ENCODE results near the gene RAET1G.
"Not testable (repeated sequence)": the region's sequence is repeated elsewhere in the genome, so short reads cannot be mapped to it uniquely, and the experiment has no call there.

Gene RAET1G

GRCh38 chr6:149953934-149954327 lies 31.0 kb upstream of the RAET1G start:
- DNase-seq (ENCODE audit: low read depth): not testable (repeated sequence)

GRCh38 chr6:149953390-149953789 lies 30.5 kb upstream of the RAET1G start:
- DNase-seq (ENCODE audit: low read depth): not testable (repeated sequence)

GRCh38 chr6:149951626-149952025 lies 28.7 kb upstream of the RAET1G start:
- no peak for DNase-seq (ENCODE audit: low read depth)

- no peak for DNase-seq (ENCODE audit: low read depth)
Measured at GRCh38 chr6:149951096-149951495, 28.2 kb upstream of the RAET1G start.

GRCh38 chr6:149950423-149950822 lies 27.5 kb upstream of the RAET1G start:
- no peak for DNase-seq (ENCODE audit: low read depth)

GRCh38 chr6:149948616-149949015 lies 25.7 kb upstream of the RAET1G start:
- no peak for DNase-seq (ENCODE audit: low read depth)

GRCh38 chr6:149948011-149948410 lies 25.1 kb upstream of the RAET1G start:
- DNase-seq (ENCODE audit: low read depth): no peak

GRCh38 chr6:149947533-149947932 lies 24.6 kb upstream of the RAET1G start:
- not testable (repeated sequence) for DNase-seq (ENCODE audit: low read depth)

- DNase-seq (ENCODE audit: low read depth): not testable (repeated sequence)
Measured at GRCh38 chr6:149946631-149947030, 23.7 kb upstream of the RAET1G start.

- DNase-seq (ENCODE audit: low read depth): not testable (repeated sequence)
Measured at GRCh38 chr6:149945276-149945675, 22.4 kb upstream of the RAET1G start.

- DNase-seq (ENCODE audit: low read depth): not testable (repeated sequence)
Measured at GRCh38 chr6:149943321-149943720, 20.4 kb upstream of the RAET1G start.

GRCh38 chr6:149942461-149942829 lies 19.5 kb upstream of the RAET1G start:
- DNase-seq (ENCODE audit: low read depth): no peak

GRCh38 chr6:149941583-149942460 lies 18.9 kb upstream of the RAET1G start, which contains the start of gene ULBP2:
Gene ULBP2, plus strand, starts transcription at chr6:149942014. Its CDS starts 59 bp downstream, at chr6:149942073.
- peak; percentile 91 for DNase-seq (ENCODE audit: low read depth)

GRCh38 chr6:149940672-149940982 lies 17.7 kb upstream of the RAET1G start:
- DNase-seq (ENCODE audit: low read depth): no peak

- DNase-seq (ENCODE audit: low read depth): no peak
Measured at GRCh38 chr6:149939909-149940671, 17.2 kb upstream of the RAET1G start.

- no peak for DNase-seq (ENCODE audit: low read depth)
Measured at GRCh38 chr6:149939356-149939648, 16.4 kb upstream of the RAET1G start.

- peak; percentile 22 for DNase-seq (ENCODE audit: low read depth)
Measured at GRCh38 chr6:149938571-149939355, 15.8 kb upstream of the RAET1G start.

- not testable (repeated sequence) for DNase-seq (ENCODE audit: low read depth)
Measured at GRCh38 chr6:149938013-149938570, 15.2 kb upstream of the RAET1G start.

- no peak for DNase-seq (ENCODE audit: low read depth)
Measured at GRCh38 chr6:149936743-149937142, 13.8 kb upstream of the RAET1G start.

- no peak for DNase-seq (ENCODE audit: low read depth)
Measured at GRCh38 chr6:149935668-149936067, 12.7 kb upstream of the RAET1G start.

- DNase-seq (ENCODE audit: low read depth): no peak
Measured at GRCh38 chr6:149935246-149935645, 12.3 kb upstream of the RAET1G start.
